ENCODE results near the gene RHCE. TPM values are rescaled to one million over a fixed set of nuclear protein-coding genes. Genes with fewer than 3 reads are reported as not detected.
"Not testable (repeated sequence)": the region's sequence is repeated elsewhere in the genome, so short reads cannot be mapped to it uniquely, and the experiment has no call there.

RHCE gene
- total RNA-seq, 3 donors from 2014 or later = 0.32 to 0.66 TPM; not detected in 1

- H3K27me3 ChIP-seq; intact Hi-C loops (cut with DNase I; ENCODE audit: low total_unique reads); H3K4me1 ChIP-seq: not testable (repeated sequence)
Measured at GRCh38 chr1:25409641-25410427, 10.8 kb downstream of the RHCE start.

GRCh38 chr1:25405731-25406305, 14.8 kb downstream of the RHCE start:
- H3K4me3 ChIP-seq; H3K27me3 ChIP-seq; H3K27ac ChIP-seq; intact Hi-C loops (cut with DNase I; ENCODE audit: low total_unique reads); H3K4me1 ChIP-seq; DNase-seq (ENCODE audit: low spot score in 2 of 2); H3K9me3 ChIP-seq; H3K36me3 ChIP-seq: not testable (repeated sequence)

More at GRCh38 chr1:25409641-25410427, 10.8 kb downstream of the RHCE start:
- H3K9me3 ChIP-seq; H3K27ac ChIP-seq; DNase-seq (ENCODE audit: low spot score in 2 of 2); H3K4me3 ChIP-seq; H3K36me3 ChIP-seq: not testable (repeated sequence)

- H3K4me1 ChIP-seq; H3K27me3 ChIP-seq; H3K36me3 ChIP-seq; H3K27ac ChIP-seq; H3K9me3 ChIP-seq; H3K4me3 ChIP-seq; DNase-seq (ENCODE audit: low spot score in 2 of 2); intact Hi-C loops (cut with DNase I; ENCODE audit: low total_unique reads): not testable (repeated sequence)
Measured at GRCh38 chr1:25402947-25403803, 17.4 kb downstream of the RHCE start.

DNA sequence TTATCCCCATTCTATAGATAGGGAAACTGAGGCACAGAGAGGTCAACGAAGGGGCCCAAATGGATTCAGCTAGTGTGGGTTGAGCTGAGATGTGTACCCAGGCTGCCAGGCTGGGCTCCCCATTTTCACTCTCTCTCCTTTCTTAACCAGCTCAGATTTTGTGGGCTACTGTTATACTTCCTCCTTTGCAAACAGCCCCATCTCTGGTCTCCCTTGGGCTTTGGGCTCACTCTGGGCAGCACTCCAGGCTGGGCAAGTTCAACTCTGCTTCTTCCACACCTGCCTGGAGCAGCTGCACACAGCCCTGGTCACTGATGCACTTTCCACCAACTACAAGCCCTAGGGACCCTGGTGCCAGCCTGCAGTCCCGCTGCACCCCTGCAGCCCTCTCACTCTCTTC, 22.5 kb downstream of the RHCE start:
- DNase-seq (ENCODE audit: low spot score in 2 of 2); H3K27me3 ChIP-seq; H3K36me3 ChIP-seq; H3K4me3 ChIP-seq; H3K27ac ChIP-seq; H3K9me3 ChIP-seq; H3K4me1 ChIP-seq; intact Hi-C loops (cut with DNase I; ENCODE audit: low total_unique reads): not testable (repeated sequence)

GRCh38 chr1:25397549-25397948, 23.1 kb downstream of the RHCE start:
- H3K36me3 ChIP-seq; H3K27ac ChIP-seq; H3K4me1 ChIP-seq; intact Hi-C loops (cut with DNase I; ENCODE audit: low total_unique reads); H3K4me3 ChIP-seq; H3K9me3 ChIP-seq; DNase-seq (ENCODE audit: low spot score in 2 of 2); H3K27me3 ChIP-seq: not testable (repeated sequence)

GRCh38 chr1:25392841-25393240, 27.8 kb downstream of the RHCE start:
- no peak for DNase-seq (ENCODE audit: low spot score in 2 of 2)
- Histone ChIP-seq H3K36me3 (no peaks in the 10 kb centered on the region), H3K9me3 (no peaks in the 10 kb centered on the region), H3K4me1 (no peaks in the 10 kb centered on the region), H3K27ac (no peak overlapping the region), H3K27me3 (no peaks in the 10 kb centered on the region), H3K4me3 (no peak overlapping the region)
- TF ChIP-seq CTCF (IDR thresholded peaks at IDR 0.05) = no peak
- TF ChIP-seq POLR2AphosphoS5 (IDR thresholded peaks at IDR 0.05) = no peak
- TF ChIP-seq POLR2A (IDR thresholded peaks at IDR 0.05) = no peak
- intact Hi-C loops (cut with DNase I; ENCODE audit: low total_unique reads) = no loop called here

- H3K27me3 ChIP-seq; H3K4me3 ChIP-seq; DNase-seq (ENCODE audit: low spot score in 2 of 2); intact Hi-C loops (cut with DNase I; ENCODE audit: low total_unique reads); H3K36me3 ChIP-seq; H3K27ac ChIP-seq; H3K4me1 ChIP-seq; H3K9me3 ChIP-seq: not testable (repeated sequence)
Measured at GRCh38 chr1:25389721-25390120, 30.9 kb downstream of the RHCE start.

- H3K27ac ChIP-seq; DNase-seq (ENCODE audit: low spot score in 2 of 2); intact Hi-C loops (cut with DNase I; ENCODE audit: low total_unique reads); H3K9me3 ChIP-seq; H3K27me3 ChIP-seq; H3K4me1 ChIP-seq; H3K36me3 ChIP-seq; H3K4me3 ChIP-seq: not testable (repeated sequence)
Measured at GRCh38 chr1:25388691-25389090, 31.9 kb downstream of the RHCE start.

DNA sequence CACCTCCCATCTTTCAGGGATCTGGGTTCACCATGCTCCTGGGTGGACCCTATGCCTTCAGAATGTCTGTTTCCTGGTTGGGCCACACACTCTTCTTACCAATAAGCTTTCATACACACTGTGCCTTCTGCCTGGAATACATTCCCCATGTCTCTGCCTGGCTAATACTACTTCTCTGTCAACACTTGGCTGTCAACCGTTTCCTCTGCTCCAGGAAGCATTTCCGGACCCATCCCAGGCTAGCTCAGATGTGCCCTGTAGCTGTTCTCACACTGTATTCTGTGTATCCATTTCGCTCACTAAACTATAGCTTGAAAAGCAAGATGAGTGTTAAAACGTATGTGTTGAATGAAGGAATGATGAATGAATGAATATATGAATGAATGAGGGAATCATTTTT, 33.5 kb downstream of the RHCE start:
- DNase-seq (ENCODE audit: low spot score in 2 of 2); H3K27ac ChIP-seq; intact Hi-C loops (cut with DNase I; ENCODE audit: low total_unique reads); H3K36me3 ChIP-seq; H3K27me3 ChIP-seq; H3K4me3 ChIP-seq; H3K9me3 ChIP-seq; H3K4me1 ChIP-seq: not testable (repeated sequence)

DNA sequence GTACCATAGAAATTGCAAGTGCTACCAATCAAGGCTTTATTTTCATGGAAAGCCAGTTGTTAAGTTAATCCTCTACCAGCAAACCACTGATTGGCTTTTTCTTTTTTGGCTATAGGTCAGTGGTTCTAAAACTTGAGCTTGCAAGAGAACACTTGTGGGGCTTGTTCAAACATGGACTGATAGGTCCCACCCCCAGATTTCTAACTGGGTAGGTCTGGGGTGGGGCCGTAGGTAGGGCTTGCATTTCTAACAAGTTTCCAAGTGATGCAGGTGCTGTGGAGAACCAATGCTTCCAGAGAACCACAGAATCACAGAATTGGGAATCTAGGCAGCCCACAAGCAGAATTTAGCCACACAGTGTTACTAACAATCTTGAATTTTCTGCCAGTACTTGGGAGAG, 36.8 kb downstream of the RHCE start:
- H3K4me3 ChIP-seq; H3K27ac ChIP-seq; H3K4me1 ChIP-seq; H3K27me3 ChIP-seq; intact Hi-C loops (cut with DNase I; ENCODE audit: low total_unique reads); H3K36me3 ChIP-seq; H3K9me3 ChIP-seq; DNase-seq (ENCODE audit: low spot score in 2 of 2): not testable (repeated sequence)

GRCh38 chr1:25383090-25383489, 37.5 kb downstream of the RHCE start:
- H3K27ac ChIP-seq; DNase-seq (ENCODE audit: low spot score in 2 of 2); H3K9me3 ChIP-seq; intact Hi-C loops (cut with DNase I; ENCODE audit: low total_unique reads); H3K27me3 ChIP-seq; H3K4me1 ChIP-seq; H3K36me3 ChIP-seq; H3K4me3 ChIP-seq: not testable (repeated sequence)

DNA sequence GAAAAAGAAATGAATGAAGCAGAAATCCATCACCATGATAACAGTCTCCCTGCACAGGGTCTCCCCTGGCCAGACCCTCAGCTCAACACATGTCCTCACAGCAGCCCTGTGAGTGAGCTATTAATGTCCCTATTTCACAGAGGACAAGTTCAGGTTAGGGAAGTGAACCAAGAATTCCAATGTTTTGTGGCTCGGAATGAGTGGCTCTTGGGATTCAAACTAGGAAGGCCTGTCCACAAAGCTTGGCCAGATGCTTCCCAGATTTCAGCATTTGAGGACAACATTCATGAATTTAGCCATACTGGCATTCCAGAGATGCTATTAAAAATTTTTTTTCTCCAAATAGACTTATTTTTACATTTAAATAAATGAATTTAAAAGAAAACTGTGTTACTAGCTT, 38.1 kb downstream of the RHCE start:
- H3K9me3 ChIP-seq; intact Hi-C loops (cut with DNase I; ENCODE audit: low total_unique reads); DNase-seq (ENCODE audit: low spot score in 2 of 2); H3K27me3 ChIP-seq; H3K4me1 ChIP-seq; H3K4me3 ChIP-seq; H3K36me3 ChIP-seq; H3K27ac ChIP-seq: not testable (repeated sequence)

All from breast epithelium (tissue), 4 donors.